T-helper 2 cell treated with Interferon-gamma antibody and Interleukin-4, amounts not matched to agents 5 μg/mL and 100 μg/mL, for 36 hours (primary cell): ENCODE measurements around the gene ANKS6.
A peak's percentile ranks its signal among the peaks of the same experiment; 100 is the strongest.

Experiments
- DNase-seq: peaks from one replicate; pipeline ENCODE4 v3.0.0; 2021; ENCODE audit warnings: low spot score
- H3K27ac Mint-ChIP-seq: one replicate; pipeline ENCODE4 v1.8.0; 2021; ENCODE audit warnings: mild to moderate bottlenecking, mixed read lengths
- H3K27me3 Mint-ChIP-seq: one replicate; pipeline ENCODE4 v1.8.0; 2021; ENCODE audit warnings: low read depth, mixed read lengths
- H3K36me3 Mint-ChIP-seq: one replicate; pipeline ENCODE4 v1.8.0; 2021; ENCODE audit warnings: low read depth, mixed read lengths
- H3K4me1 Mint-ChIP-seq: one replicate; pipeline ENCODE4 v1.8.0; 2021; ENCODE audit warnings: low read depth, mixed read lengths
- H3K4me3 Mint-ChIP-seq: one replicate; pipeline ENCODE4 v1.8.0; 2022; ENCODE audit warnings: mild to moderate bottlenecking, moderate library complexity, mixed read lengths
- H3K9me3 Mint-ChIP-seq: one replicate; pipeline ENCODE4 v1.8.0; 2021; ENCODE audit warnings: mixed read lengths

Gene ANKS6

GRCh38 chr9:98807814-98808195 is 11.4 kb upstream of the ANKS6 start:
- peak; percentile 26 for DNase-seq
- H3K36me3 Mint-ChIP-seq, result peaks cover 4% of the 10 kb centered on the region
- peak overlapping the region; percentile 82 for H3K4me3 Mint-ChIP-seq
- no peaks in the 10 kb centered on the region for H3K9me3 Mint-ChIP-seq
- H3K4me1 Mint-ChIP-seq, result peaks cover 23% of the 10 kb centered on the region
- no peak overlapping the region for H3K27ac Mint-ChIP-seq
- H3K27me3 Mint-ChIP-seq, result peaks cover 64% of the 10 kb centered on the region

DNA sequence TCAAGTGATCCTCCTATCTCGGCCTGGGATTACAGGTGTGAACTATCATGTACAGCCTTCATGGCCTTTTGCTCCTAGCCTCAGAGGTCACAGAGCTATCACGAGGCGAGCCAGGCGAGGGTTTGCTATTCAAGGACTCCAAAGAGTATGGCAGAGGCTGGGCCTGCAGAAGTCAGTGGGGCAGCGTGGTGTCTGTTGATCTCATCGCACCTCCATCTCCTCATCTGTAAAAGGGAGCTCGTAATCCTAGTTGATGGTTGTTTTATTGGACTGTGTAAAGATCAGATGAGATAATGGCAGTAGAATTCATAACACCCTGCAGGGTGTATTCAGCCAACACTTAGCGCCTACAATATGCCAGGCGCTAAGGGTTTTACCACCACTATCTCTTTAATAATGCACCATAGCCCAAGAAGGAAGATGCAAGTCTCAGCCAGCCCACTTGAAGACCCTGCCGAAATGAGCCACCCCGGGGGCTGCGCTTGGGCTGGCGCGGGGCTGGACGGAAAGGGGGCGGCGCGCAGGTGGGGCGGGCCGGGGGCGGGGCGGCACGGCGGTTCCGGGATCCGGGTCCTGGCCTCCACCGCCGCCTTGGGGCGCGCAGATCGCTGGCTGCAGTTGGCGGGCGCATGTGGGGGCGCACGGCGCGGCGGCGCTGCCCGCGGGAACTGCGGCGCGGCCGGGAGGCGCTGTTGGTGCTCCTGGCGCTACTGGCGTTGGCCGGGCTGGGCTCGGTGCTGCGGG is 10.9 kb upstream of the ANKS6 start, which contains the start of gene GALNT12:
TSS of gene GALNT12 (plus strand) at position 601 of the 744 bp plus-strand sequence. CDS start at position 630, 29 bp downstream.
- Mint-ChIP-seq H3K4me1 (peaks cover 23% of the 10 kb centered on the region), H3K27ac (no peak within 1 kb of the TSS), H3K9me3 (no peaks in the 10 kb centered on the region), H3K4me3 (peak within 1 kb of the TSS; percentile 82), H3K36me3 (peaks cover 4% of the 10 kb centered on the region), H3K27me3 (peaks cover 65% of the 10 kb centered on the region)
- DNase-seq, result peak; percentile 36

DNA sequence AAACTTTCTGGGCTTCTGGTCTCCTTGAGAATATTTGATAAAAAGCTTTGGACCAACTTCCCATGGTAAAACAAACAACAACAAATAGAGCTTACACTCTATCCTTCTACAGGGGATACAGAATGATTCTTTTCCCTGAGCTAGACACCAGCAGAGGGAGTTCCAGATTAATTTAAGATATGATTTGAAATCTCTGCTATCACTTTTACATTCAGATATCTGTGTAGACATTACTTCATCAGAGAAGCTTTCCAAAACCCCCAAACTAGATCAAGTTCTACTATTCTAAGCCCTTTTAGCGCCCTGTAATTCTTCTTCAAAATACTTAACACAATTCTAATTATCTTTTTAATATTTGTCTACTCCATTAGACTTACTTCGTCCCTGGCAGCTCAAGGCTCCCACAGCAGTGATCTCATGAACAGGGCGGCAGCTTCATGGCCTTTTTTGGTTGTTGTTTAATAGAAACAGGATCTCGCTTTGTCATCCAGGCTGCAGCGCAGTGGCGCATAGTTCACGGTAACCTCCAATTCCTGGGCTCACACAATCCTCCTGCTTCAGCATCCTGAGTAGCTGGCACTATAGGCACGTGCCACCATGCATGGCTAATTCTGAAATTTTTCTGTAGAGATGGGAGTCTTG is 10.2 kb upstream of the ANKS6 start:
- Mint-ChIP-seq H3K36me3 (peaks cover 4% of the 10 kb centered on the region), H3K4me1 (peaks cover 23% of the 10 kb centered on the region), H3K27ac (no peak overlapping the region), H3K9me3 (no peaks in the 10 kb centered on the region), H3K4me3 (peak overlapping the region; percentile 81), H3K27me3 (peaks cover 71% of the 10 kb centered on the region)
- no peak for DNase-seq

- Mint-ChIP-seq H3K4me3 (no peak overlapping the region), H3K27ac (no peak overlapping the region), H3K27me3 (peaks cover 67% of the 10 kb centered on the region), H3K36me3 (no peaks in the 10 kb centered on the region), H3K4me1 (peaks cover 15% of the 10 kb centered on the region), H3K9me3 (no peaks in the 10 kb centered on the region)
- DNase-seq, result no peak
These were observed 9.3 kb upstream of the ANKS6 start for GRCh38 chr9:98805506-98806272.

DNA sequence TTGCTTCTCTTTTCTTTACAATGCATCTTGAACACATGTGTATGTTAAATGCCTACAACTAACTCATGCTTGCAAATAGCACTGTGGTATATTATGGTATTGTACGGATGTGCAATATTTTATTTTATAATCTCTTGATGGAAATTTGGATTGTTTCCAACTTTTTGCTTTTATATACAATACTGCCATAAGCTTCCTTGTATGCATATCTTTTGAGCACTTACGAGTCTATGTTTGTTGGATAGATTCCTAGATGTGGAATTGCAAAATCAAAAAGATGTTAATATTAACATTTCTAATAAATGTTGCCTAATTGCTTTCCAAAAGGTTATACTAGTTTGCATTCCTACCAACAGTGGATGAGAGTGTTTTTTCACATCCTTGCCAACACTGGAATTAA is 7.7 kb upstream of the ANKS6 start:
- Mint-ChIP-seq H3K4me3 (no peak overlapping the region), H3K4me1 (peaks cover 15% of the 10 kb centered on the region), H3K27me3 (peaks cover 59% of the 10 kb centered on the region), H3K27ac (no peak overlapping the region), H3K9me3 (no peaks in the 10 kb centered on the region), H3K36me3 (no peaks in the 10 kb centered on the region)
- DNase-seq, result no peak

- Mint-ChIP-seq H3K27ac (no peak overlapping the region), H3K27me3 (peaks cover 60% of the 10 kb centered on the region), H3K4me3 (no peak overlapping the region), H3K36me3 (peaks cover 2% of the 10 kb centered on the region), H3K9me3 (peaks cover 15% of the 10 kb centered on the region), H3K4me1 (peaks cover 6% of the 10 kb centered on the region)
- DNase-seq, result no peak
These were observed 5.6 kb upstream of the ANKS6 start for GRCh38 chr9:98801969-98802371.

GRCh38 chr9:98801561-98801960 is 5.2 kb upstream of the ANKS6 start:
- Mint-ChIP-seq H3K27me3 (peaks cover 56% of the 10 kb centered on the region), H3K36me3 (peaks cover 2% of the 10 kb centered on the region), H3K27ac (no peak overlapping the region), H3K4me3 (no peak overlapping the region), H3K4me1 (peaks cover 7% of the 10 kb centered on the region), H3K9me3 (peaks cover 15% of the 10 kb centered on the region)
- DNase-seq, result no peak

DNA sequence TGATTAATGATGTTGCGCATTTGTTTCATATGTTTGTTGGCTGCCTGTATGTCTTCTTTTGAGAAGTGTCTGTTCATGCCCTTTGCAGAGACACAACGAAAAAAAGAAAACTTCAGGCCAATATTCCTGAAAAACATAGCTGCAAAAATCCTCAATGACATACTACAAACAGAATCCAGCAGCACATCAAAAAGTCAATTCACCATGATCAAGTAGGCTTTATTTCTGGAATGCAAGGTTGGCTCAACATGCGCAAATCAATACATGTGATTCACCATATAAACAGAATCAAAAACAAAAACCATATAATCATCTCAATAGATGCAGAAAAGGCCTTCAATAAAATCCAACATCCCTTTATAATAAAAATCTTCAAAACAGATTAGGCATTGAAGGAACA is 1.9 kb upstream of the ANKS6 start:
- Mint-ChIP-seq H3K27me3 (peaks cover 36% of the 10 kb centered on the region), H3K9me3 (peaks cover 15% of the 10 kb centered on the region), H3K27ac (no peak overlapping the region), H3K36me3 (peaks cover 2% of the 10 kb centered on the region), H3K4me3 (no peak overlapping the region), H3K4me1 (peaks cover 13% of the 10 kb centered on the region)
- DNase-seq, result no peak

GRCh38 chr9:98797491-98797890 is 1.1 kb upstream of the ANKS6 start:
- DNase-seq, result no peak
- Mint-ChIP-seq H3K9me3 (peaks cover 15% of the 10 kb centered on the region), H3K36me3 (peaks cover 2% of the 10 kb centered on the region), H3K4me1 (peaks cover 13% of the 10 kb centered on the region), H3K27me3 (peaks cover 34% of the 10 kb centered on the region), H3K27ac (peak overlapping the region; percentile 62), H3K4me3 (peak overlapping the region; percentile 54)

DNA sequence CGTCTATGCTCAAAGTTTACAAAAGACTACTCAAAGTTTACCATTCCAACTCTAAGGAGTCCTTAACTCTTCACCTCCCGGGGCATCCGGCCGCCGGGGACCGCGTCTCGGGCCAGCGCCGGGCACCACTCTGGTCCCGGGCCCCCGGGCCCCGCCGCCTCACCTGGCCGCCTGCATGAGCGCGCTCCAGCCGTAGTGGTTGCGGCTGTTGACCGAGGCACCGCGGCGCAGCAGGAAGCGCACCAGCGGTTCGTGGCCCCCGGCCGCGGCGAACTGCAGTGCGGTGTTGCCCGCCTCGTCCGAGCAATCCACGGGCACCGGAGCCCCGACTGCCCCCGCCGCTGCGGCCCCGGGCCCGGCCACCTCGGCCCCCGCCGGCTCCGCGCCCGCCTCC is 388 bp downstream of the ANKS6 start:
- no peak overlapping the region for H3K27ac Mint-ChIP-seq
- DNase-seq, result no peak
- H3K36me3 Mint-ChIP-seq, result peaks cover 2% of the 10 kb centered on the region
- H3K27me3 Mint-ChIP-seq, result peaks cover 24% of the 10 kb centered on the region
- peaks cover 15% of the 10 kb centered on the region for H3K9me3 Mint-ChIP-seq
- H3K4me3 Mint-ChIP-seq, result peak overlapping the region; percentile 53
- peaks cover 18% of the 10 kb centered on the region for H3K4me1 Mint-ChIP-seq

GRCh38 chr9:98795295-98795955 is 930 bp downstream of the ANKS6 start:
- no peak overlapping the region for H3K27ac Mint-ChIP-seq
- peaks cover 2% of the 10 kb centered on the region for H3K36me3 Mint-ChIP-seq
- peaks cover 20% of the 10 kb centered on the region for H3K4me1 Mint-ChIP-seq
- H3K27me3 Mint-ChIP-seq, result peaks cover 24% of the 10 kb centered on the region
- no peak for DNase-seq
- peaks cover 15% of the 10 kb centered on the region for H3K9me3 Mint-ChIP-seq
- H3K4me3 Mint-ChIP-seq, result peak overlapping the region; percentile 53

GRCh38 chr9:98794802-98795201 is 1.6 kb downstream of the ANKS6 start:
- no peak overlapping the region for H3K27ac Mint-ChIP-seq
- peaks cover 20% of the 10 kb centered on the region for H3K4me1 Mint-ChIP-seq
- DNase-seq, result no peak
- H3K4me3 Mint-ChIP-seq, result peak overlapping the region; percentile 53
- H3K9me3 Mint-ChIP-seq, result peaks cover 15% of the 10 kb centered on the region
- peaks cover 2% of the 10 kb centered on the region for H3K36me3 Mint-ChIP-seq
- H3K27me3 Mint-ChIP-seq, result peaks cover 24% of the 10 kb centered on the region

- no peak overlapping the region for H3K4me3 Mint-ChIP-seq
- no peak for DNase-seq
- H3K27me3 Mint-ChIP-seq, result peaks cover 15% of the 10 kb centered on the region
- peaks cover under 1% of the 10 kb centered on the region for H3K36me3 Mint-ChIP-seq
- H3K9me3 Mint-ChIP-seq, result peaks cover 5% of the 10 kb centered on the region
- peaks cover 20% of the 10 kb centered on the region for H3K4me1 Mint-ChIP-seq
- H3K27ac Mint-ChIP-seq, result no peak overlapping the region
These were observed 3.3 kb downstream of the ANKS6 start for GRCh38 chr9:98793031-98793430.
